Natural killer cell (primary cell): ENCODE results near the gene POLRMT. TPM values are rescaled to one million over a fixed set of nuclear protein-coding genes. Genes with fewer than 3 reads are reported as not detected.

ENCODE experiments used
- ATAC-seq, 3 donors: fragments of 150-1000 bp in 2 of 3; fragments of 200-7000 bp in 1 of 3; cut with Tn5 transposase; 1 replicate in 1 of 3; 2 replicates in 2 of 3; pipeline ENCODE4 v1.10.0; 2021; ENCODE audit warnings: mild to moderate bottlenecking in 2 of 3, moderate library complexity in 2 of 3
- DNase-seq, 2 donors: peaks; one replicate each; pipeline versions ENCODE4 v3.0.0 to v3.0.0-alpha.2; 2013 to 2021; ENCODE audit warnings: mixed read lengths in 1 of 2
- H3K27ac ChIP-seq: one replicate; pipeline ENCODE4 v1.5.1; 2013; ENCODE audit warnings: mild to moderate bottlenecking, low read length
- H3K27me3 ChIP-seq: one replicate; pipeline ENCODE4 v1.6.1; 2013; ENCODE audit warnings: low read length; ENCODE audit not compliant: control insufficient read depth, insufficient read depth
- H3K36me3 ChIP-seq: one replicate; pipeline ENCODE4 v1.6.1; 2013; ENCODE audit warnings: low read length; ENCODE audit not compliant: control insufficient read depth, insufficient read depth
- H3K4me1 ChIP-seq: one replicate; pipeline ENCODE4 v1.6.1; 2013; ENCODE audit warnings: low read length; ENCODE audit not compliant: control insufficient read depth, insufficient read depth
- H3K4me3 ChIP-seq: one replicate; pipeline ENCODE4 v1.5.1; 2013; ENCODE audit warnings: low read length
- H3K9me3 ChIP-seq: one replicate; pipeline ENCODE4 v1.6.1; 2013; ENCODE audit warnings: low read length; ENCODE audit not compliant: control insufficient read depth, insufficient read depth
- H3K27ac Mint-ChIP-seq, 2 donors: one replicate each; pipeline ENCODE4 v1.8.0; 2022; ENCODE audit warnings: mild to moderate bottlenecking in 2 of 2, mixed read lengths in 2 of 2, moderate library complexity in 1 of 2
- H3K27me3 Mint-ChIP-seq, 2 donors: one replicate each; pipeline ENCODE4 v1.8.0; 2022; ENCODE audit warnings: low read depth in 2 of 2, mixed read lengths in 2 of 2
- H3K36me3 Mint-ChIP-seq: one replicate; pipeline ENCODE4 v1.8.0; 2022; ENCODE audit warnings: mixed read lengths
- H3K4me1 Mint-ChIP-seq, 2 donors: one replicate each; pipeline ENCODE4 v1.8.0; 2022; ENCODE audit warnings: mixed read lengths in 2 of 2
- H3K4me3 Mint-ChIP-seq: one replicate; pipeline ENCODE4 v1.8.0; 2022; ENCODE audit warnings: mild to moderate bottlenecking, moderate library complexity, mixed read lengths
- H3K9me3 Mint-ChIP-seq, 2 donors: one replicate each; pipeline ENCODE4 v1.8.0; 2022; ENCODE audit warnings: mixed read lengths in 2 of 2
- WGBS: methylation state at CpG from one replicate; pipeline ENCODE4 v1.1.7; 2013; ENCODE audit warnings: missing lambda C conversion rate; ENCODE audit not compliant: insufficient coverage; 5-methylcytosine and 5-hydroxymethylcytosine counted together
- intact Hi-C: fragments of 100-400 bp; cut with micrococcal nuclease; formaldehyde crosslinking; loops from one replicate; pipeline ENCODE4 v1.14.2; 2022
- total RNA-seq, 4 donors: library from RNA; stranded (reverse); fragments of 120-200 nt in 1 of 4; gene quantifications; one replicate each; pipeline versions ENCODE4 v1.2.3 to v1.2.4, GENCODE V29; 2013 to 2022
- TF ChIP-seq, protein P1 (sequence below): fragments of 200-600 bp; IDR thresholded peaks from one replicate; pipeline ENCODE4 v1.8.0; 2022; ENCODE audit warnings: antibody characterized with exemption

Gene POLRMT
- total RNA-seq: 10 to 100 TPM; 57.2 to 58.5 (median 57.6) TPM
- total RNA-seq (2013): 46.1 TPM

DNA sequence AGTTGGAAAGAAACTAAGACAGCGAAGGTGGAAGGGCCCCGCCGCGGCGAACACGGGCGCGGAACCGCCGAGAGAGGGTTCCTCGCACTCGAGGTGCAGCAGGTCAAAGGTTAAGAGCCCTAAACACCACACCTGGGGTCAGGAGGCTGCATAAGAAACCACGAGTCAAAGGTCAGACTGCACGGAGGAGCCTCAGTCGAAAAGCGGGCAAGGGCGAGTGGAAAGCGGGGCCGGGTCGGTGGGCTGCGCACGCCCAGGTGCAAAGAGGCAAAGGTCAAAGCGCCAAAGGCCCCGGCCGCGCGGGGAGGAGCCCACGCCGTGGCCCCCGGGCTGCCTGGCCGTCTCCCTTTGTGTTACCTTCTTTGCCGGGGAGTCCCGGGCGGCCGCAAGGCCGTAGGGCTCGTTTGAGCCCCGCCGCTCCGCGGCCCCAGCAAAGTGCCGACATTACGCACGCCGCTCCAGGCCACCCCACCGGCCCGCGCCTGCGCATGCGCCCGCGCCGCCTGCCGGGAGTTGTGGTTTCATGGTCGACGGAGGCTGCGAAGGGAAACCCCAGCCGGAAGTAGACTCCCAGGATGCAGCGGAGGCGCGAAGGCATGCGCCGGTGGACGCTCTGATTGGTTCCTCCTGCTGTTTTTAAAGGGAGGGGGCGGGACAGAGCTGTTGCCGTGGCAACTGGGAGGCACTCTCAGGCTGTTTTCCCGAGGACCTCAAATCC is at the start of gene POLRMT:
TSS of gene POLRMT (minus strand) at position 470 of the 718 bp plus-strand sequence. CDS start at position 445, 25 bp downstream.
- Mint-ChIP-seq H3K27ac (peak within 1 kb of the TSS; percentile 87 to 95), H3K4me1 (peaks cover 9 to 26% of the 10 kb centered on the region in 2 donors), H3K4me3 (peak within 1 kb of the TSS; percentile 82), H3K36me3 (no peaks in the 10 kb centered on the region), H3K27me3 (no peaks in the 10 kb centered on the region), H3K9me3 (no peaks in the 10 kb centered on the region)
- Histone ChIP-seq H3K4me3 (peak within 1 kb of the TSS; percentile 77), H3K27ac (peak within 1 kb of the TSS; percentile 79), H3K36me3 (peaks cover 11% of the 10 kb centered on the region), H3K27me3 (no peaks in the 10 kb centered on the region), H3K9me3 (no peaks in the 10 kb centered on the region), H3K4me1 (peaks cover 25% of the 10 kb centered on the region)
- TF ChIP-seq, protein P1, sequence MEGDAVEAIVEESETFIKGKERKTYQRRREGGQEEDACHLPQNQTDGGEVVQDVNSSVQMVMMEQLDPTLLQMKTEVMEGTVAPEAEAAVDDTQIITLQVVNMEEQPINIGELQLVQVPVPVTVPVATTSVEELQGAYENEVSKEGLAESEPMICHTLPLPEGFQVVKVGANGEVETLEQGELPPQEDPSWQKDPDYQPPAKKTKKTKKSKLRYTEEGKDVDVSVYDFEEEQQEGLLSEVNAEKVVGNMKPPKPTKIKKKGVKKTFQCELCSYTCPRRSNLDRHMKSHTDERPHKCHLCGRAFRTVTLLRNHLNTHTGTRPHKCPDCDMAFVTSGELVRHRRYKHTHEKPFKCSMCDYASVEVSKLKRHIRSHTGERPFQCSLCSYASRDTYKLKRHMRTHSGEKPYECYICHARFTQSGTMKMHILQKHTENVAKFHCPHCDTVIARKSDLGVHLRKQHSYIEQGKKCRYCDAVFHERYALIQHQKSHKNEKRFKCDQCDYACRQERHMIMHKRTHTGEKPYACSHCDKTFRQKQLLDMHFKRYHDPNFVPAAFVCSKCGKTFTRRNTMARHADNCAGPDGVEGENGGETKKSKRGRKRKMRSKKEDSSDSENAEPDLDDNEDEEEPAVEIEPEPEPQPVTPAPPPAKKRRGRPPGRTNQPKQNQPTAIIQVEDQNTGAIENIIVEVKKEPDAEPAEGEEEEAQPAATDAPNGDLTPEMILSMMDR: no peak
- DNase-seq (peak; percentile 86 to 99), ATAC-seq (peak; percentile 94 to 96 (median 95))
- WGBS: under 1% methylated on average over 67 of the region's 67 CpGs
- intact Hi-C loops: no loop called here

DNA sequence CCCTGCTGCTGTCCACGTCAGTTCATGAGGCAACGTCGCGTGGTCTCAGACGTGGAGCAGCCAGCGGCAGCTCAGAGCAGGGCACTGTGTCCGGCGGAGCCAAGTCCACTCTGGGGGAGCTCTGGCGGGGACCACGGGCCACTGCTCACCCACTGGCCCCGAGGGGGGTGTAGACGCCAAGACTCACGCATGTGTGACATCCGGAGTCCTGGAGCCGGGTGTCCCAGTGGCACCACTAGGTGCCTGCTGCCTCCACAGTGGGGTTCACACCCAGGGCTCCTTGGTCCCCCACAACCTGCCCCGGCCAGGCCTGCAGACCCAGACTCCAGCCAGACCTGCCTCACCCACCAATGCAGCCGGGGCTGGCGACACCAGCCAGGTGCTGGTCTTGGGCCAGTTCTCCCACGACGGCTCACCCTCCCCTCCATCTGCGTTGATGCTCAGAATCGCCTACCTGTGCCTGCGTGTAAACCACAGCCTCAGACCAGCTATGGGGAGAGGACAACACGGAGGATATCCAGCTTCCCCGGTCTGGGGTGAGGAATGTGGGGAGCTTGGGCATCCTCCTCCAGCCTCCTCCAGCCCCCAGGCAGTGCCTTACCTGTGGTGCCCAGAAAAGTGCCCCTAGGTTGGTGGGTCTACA is 49.5 kb upstream of the POLRMT start:
- 89% methylated on average over 25 of the region's 25 CpGs for WGBS
- Histone ChIP-seq H3K4me1 (peaks cover 23% of the 10 kb centered on the region), H3K27me3 (peaks cover 2% of the 10 kb centered on the region), H3K36me3 (no peaks in the 10 kb centered on the region), H3K4me3 (no peak overlapping the region), H3K27ac (no peak overlapping the region), H3K9me3 (no peaks in the 10 kb centered on the region)
- H3K9me3 Mint-ChIP-seq: no peaks in the 10 kb centered on the region
- intact Hi-C loops: no loop called here
- H3K4me3 Mint-ChIP-seq: no peak overlapping the region
- H3K36me3 Mint-ChIP-seq: no peaks in the 10 kb centered on the region
- peaks cover 5 to 13% of the 10 kb centered on the region in 2 donors for H3K4me1 Mint-ChIP-seq
- TF ChIP-seq, protein P1: no peak
- H3K27ac Mint-ChIP-seq: no peak overlapping the region
- DNase-seq: no peak
- ATAC-seq: no peak
- H3K27me3 Mint-ChIP-seq: no peaks in the 10 kb centered on the region

DNA sequence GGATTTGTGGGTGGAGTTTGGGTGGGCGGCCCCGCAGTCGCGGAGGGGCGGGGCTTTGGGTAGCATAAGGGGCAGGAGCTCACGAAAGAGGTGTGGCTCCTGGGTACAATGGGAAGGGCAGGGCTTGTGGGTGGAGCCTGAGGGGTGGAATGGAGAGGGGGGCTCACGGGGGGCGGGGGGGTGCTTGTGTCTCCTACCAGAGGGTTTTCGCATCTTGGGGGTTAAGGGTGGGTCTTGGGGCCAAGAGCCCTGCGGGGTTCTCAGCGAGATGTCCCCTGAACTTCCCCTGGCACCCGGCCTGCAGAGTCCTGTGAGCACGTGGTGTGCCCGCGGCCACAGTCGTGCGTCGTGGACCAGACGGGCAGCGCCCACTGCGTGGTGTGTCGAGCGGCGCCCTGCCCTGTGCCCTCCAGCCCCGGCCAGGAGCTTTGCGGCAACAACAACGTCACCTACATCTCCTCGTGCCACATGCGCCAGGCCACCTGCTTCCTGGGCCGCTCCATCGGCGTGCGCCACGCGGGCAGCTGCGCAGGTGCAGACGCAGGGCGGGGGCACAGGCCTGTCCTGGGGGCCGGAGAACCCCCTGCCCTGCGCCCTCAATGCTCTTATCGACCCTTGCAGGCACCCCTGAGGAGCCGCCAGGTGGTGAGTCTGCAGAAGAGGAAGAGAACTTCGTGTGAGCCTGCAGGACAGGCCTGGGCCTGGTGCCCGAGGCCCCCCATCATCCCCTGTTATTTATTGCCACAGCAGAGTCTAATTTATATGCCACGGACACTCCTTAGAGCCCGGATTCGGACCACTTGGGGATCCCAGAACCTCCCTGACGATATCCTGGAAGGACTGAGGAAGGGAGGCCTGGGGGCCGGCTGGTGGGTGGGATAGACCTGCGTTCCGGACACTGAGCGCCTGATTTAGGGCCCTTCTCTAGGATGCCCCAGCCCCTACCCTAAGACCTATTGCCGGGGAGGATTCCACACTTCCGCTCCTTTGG is 48.0 kb upstream of the POLRMT start:
- Mint-ChIP-seq H3K4me3 (peak overlapping the region; percentile 94), H3K9me3 (no peaks in the 10 kb centered on the region), H3K27me3 (no peaks in the 10 kb centered on the region), H3K4me1 (peaks cover 5 to 13% of the 10 kb centered on the region in 2 donors), H3K27ac (peak overlapping the region; percentile 94 to 96), H3K36me3 (no peaks in the 10 kb centered on the region)
- TF ChIP-seq, protein P1: no peak
- peaks cover 7% of the 10 kb centered on the region for H3K27me3 ChIP-seq
- H3K27ac ChIP-seq: peak overlapping the region; percentile 92
- ATAC-seq (peak in 1 of 3 donors; percentile 3), DNase-seq (peak; percentile 46 to 96)
- intact Hi-C loops: no loop called here
- H3K36me3 ChIP-seq: no peaks in the 10 kb centered on the region
- H3K4me3 ChIP-seq: peak overlapping the region; percentile 39
- 22% methylated on average over 52 of the region's 54 CpGs for WGBS
- peaks cover 23% of the 10 kb centered on the region for H3K4me1 ChIP-seq
- no peaks in the 10 kb centered on the region for H3K9me3 ChIP-seq
